Right lobe of liver (tissue), 6 donors: ENCODE measurements around the gene LRRC73. TPM values are rescaled to one million over a fixed set of nuclear protein-coding genes. Genes with fewer than 3 reads are reported as not detected.
"Not testable (repeated sequence)": the region's sequence is repeated elsewhere in the genome, so short reads cannot be mapped to it uniquely, and the experiment has no call there.

Source experiments
- ATAC-seq, 4 donors: fragments of 200-7000 bp; cut with Tn5 transposase; one replicate each; pipeline ENCODE4 v1.9.1; 2020; ENCODE audit warnings: mild to moderate bottlenecking in 4 of 4, moderate library complexity in 4 of 4
- DNase-seq, 3 donors: peaks; one replicate each; pipeline ENCODE4 v3.0.0-alpha.2; 2020
- H3K27ac ChIP-seq, 3 donors: fragments of 200-600 bp; one replicate each; pipeline ENCODE4 v1.8.0; 2022
- H3K27me3 ChIP-seq, 2 donors: fragments of 200-600 bp; one replicate each; pipeline ENCODE4 v1.8.0; 2022
- H3K36me3 ChIP-seq, 4 donors: fragments of 200-600 bp; sonication (generic) in 1 of 4; one replicate each; pipeline versions ENCODE4 v1.5.1 to v1.8.0; 2017 to 2022; ENCODE audit warnings: control low read depth in 1 of 4
- H3K4me1 ChIP-seq, 4 donors: fragments of 200-600 bp; sonication (generic) in 1 of 4; one replicate each; pipeline versions ENCODE4 v1.5.1 to v1.8.0; 2017 to 2022; ENCODE audit warnings: control low read depth in 1 of 4
- H3K4me3 ChIP-seq, 3 donors: fragments of 200-600 bp; one replicate each; pipeline ENCODE4 v1.8.0; 2022
- H3K9me3 ChIP-seq, 4 donors: fragments of 200-600 bp; sonication (generic) in 1 of 4; one replicate each; pipeline versions ENCODE4 v1.5.1 to v1.8.0; 2017 to 2022; ENCODE audit warnings: control low read depth in 1 of 4
- POLR2A ChIP-seq: fragments of 450-650 bp; IDR thresholded peaks from one replicate; pipeline ENCODE4 v1.6.1; 2017; ENCODE audit warnings: antibody characterized with exemption, mild to moderate bottlenecking
- WGBS: methylation state at CpG from one replicate; pipeline ENCODE4 v1.1.6; 2018; ENCODE audit warnings: low coverage, low lambda C conversion rate; ENCODE audit not compliant: insufficient coverage; ENCODE audit errors: missing lambda C conversion rate; 5-methylcytosine and 5-hydroxymethylcytosine counted together
- intact Hi-C, 2 donors: fragments of 100-400 bp; cut with DNase I; formaldehyde crosslinking; loops; one replicate each; pipeline versions ENCODE4 v1.11.2 to v1.14.1; 2022
- total RNA-seq, 6 experiments: library from RNA; depleted of rRNA in 2 of 6; stranded (reverse); fragments of >200 nt in 2 of 6; fragmentation: NEBNext Ultra II Directional in 3 of 6; extraction: Animal tissue kit (Norgen Biotek cat#: 25700) in 3 of 6; gene quantifications; one replicate each; pipeline versions ENCODE4 v1.1.0 to v1.2.4, GENCODE V29; 2016 to 2023
- TF ChIP-seq, protein P1 (sequence below), 4 donors: fragments of 200-600 bp in 3 of 4; fragments of 450-650 bp in 1 of 4; IDR thresholded peaks; one replicate each; pipeline versions ENCODE4 v1.5.1 to v1.8.0; 2016 to 2022; ENCODE audit warnings: antibody characterized with exemption in 4 of 4, mild to moderate bottlenecking in 2 of 4
- donor health status: DM: no; HTN: yes; CAD: no.
- donor health status: DM: no; HTN: no; CAD: no.
- donor health status: DM: no; HTN: no; CAD: no.
- donor health status: DM: no; HTN: yes; CAD: no.
- donor health status: DM: no; HTN: yes; CAD: no.

LRRC73 gene
- total RNA-seq, 6 experiments from 2014 or later, result 0.12 to 0.43 (median 0.26) TPM; not detected in 1

DNA sequence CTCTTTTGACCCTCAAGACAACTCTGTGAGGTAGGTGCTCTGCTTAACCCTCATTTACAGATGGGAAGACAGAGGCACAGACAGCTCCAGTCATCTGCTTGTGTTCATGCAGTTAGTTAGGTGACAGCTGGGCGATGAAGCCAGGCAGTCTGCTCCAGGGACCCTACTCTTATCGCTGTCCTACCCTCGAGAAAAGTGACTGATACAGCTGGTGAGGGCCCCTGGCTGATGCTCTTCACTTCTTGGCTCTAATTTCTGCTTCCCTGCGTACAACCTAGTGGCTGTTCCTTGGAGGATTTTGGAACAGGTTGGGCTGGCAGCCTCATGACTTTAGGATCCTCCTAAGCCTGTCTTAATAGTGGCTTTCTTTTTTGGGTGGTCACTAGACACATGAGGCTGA, 41.9 kb downstream of the LRRC73 start:
- DNase-seq, result no peak
- H3K4me3 ChIP-seq, result no peak overlapping the region
- H3K9me3 ChIP-seq, result no peaks in the 10 kb centered on the region
- TF ChIP-seq POLR2A, result no peak
- TF ChIP-seq, protein P1, sequence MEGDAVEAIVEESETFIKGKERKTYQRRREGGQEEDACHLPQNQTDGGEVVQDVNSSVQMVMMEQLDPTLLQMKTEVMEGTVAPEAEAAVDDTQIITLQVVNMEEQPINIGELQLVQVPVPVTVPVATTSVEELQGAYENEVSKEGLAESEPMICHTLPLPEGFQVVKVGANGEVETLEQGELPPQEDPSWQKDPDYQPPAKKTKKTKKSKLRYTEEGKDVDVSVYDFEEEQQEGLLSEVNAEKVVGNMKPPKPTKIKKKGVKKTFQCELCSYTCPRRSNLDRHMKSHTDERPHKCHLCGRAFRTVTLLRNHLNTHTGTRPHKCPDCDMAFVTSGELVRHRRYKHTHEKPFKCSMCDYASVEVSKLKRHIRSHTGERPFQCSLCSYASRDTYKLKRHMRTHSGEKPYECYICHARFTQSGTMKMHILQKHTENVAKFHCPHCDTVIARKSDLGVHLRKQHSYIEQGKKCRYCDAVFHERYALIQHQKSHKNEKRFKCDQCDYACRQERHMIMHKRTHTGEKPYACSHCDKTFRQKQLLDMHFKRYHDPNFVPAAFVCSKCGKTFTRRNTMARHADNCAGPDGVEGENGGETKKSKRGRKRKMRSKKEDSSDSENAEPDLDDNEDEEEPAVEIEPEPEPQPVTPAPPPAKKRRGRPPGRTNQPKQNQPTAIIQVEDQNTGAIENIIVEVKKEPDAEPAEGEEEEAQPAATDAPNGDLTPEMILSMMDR (IDR thresholded peaks at IDR 0.05), result no peak
- no peak overlapping the region for H3K27ac ChIP-seq
- 20% methylated on average over 1 of the region's 4 CpGs for WGBS
- no peaks in the 10 kb centered on the region for H3K4me1 ChIP-seq
- intact Hi-C loops, result no loop called here
- ATAC-seq, result no peak
- H3K27me3 ChIP-seq, result no peaks in the 10 kb centered on the region
- no peaks in the 10 kb centered on the region for H3K36me3 ChIP-seq

DNA sequence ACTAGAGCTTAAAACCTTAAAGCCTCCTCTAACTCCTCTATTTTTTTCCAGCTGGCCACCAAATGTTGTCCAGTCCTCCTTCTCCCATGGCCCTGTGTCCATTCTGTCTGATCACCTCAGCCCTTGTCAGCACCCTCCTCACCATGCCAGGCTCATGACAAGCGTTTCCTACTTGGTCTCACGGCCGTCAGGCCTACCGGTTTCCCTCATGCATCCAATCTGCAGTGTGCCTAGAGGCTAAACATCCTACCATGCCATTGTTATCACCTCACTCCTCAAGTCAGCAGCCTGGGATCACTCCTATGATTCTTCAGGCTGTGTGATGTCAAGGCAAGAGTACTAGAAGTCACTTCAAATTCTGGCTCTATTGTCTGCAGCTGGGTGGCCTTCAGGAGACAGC, 42.4 kb downstream of the LRRC73 start:
- H3K27me3 ChIP-seq, result no peaks in the 10 kb centered on the region
- H3K36me3 ChIP-seq, result no peaks in the 10 kb centered on the region
- H3K9me3 ChIP-seq, result no peaks in the 10 kb centered on the region
- DNase-seq (no peak), ATAC-seq (no peak)
- H3K4me3 ChIP-seq, result no peak overlapping the region
- no peak for TF ChIP-seq POLR2A
- intact Hi-C loops, result no loop called here
- H3K4me1 ChIP-seq, result no peaks in the 10 kb centered on the region
- H3K27ac ChIP-seq, result no peak overlapping the region
- 70% methylated on average over 3 of the region's 4 CpGs for WGBS

DNA sequence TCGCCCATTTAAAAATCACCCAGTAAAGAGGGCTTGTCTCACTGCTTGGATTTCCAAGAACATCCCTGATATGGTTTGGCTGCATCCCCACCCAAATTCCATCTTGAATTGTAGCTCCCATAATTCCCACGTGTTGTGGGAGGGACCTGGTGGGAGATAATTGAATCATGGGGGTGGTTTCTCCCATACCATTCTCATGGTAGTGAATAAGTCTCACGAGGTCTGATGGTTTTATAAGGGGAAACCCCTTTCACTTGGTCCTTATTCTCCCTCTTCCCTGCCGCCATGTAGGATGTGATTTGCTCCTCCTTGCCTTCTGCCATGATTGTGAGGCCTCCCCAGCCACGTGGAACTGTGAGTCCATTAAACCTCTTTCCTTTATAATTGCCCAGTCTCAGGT, 42.9 kb downstream of the LRRC73 start:
- DNase-seq, H3K9me3 ChIP-seq, H3K36me3 ChIP-seq, H3K4me1 ChIP-seq, intact Hi-C loops, H3K4me3 ChIP-seq, H3K27me3 ChIP-seq, H3K27ac ChIP-seq, ATAC-seq: not testable (repeated sequence)
- WGBS, result 50% methylated on average over 5 of the region's 5 CpGs

DNA sequence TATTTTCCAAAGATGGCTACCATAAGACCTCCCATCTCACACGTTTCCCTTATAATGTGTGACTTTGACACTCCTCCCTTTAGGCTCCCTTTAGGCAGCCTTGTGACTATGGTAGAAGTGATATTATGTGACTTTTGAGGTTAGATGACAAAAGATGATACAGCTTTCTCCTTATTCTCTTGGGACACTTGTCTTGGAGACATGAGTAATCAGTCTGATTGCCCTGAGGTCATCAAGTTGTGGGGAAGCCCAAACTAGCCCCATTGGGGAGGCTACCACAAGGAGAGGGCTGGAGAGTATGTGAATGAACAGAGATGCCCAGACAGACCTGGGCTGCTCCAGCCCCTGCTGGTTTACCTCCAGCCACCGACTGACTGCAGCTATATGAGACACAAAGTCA, 44.2 kb downstream of the LRRC73 start:
- Histone ChIP-seq H3K27ac (no peak overlapping the region), H3K36me3 (no peaks in the 10 kb centered on the region), H3K9me3 (no peaks in the 10 kb centered on the region), H3K27me3 (no peaks in the 10 kb centered on the region), H3K4me3 (no peak overlapping the region), H3K4me1 (no peaks in the 10 kb centered on the region)
- intact Hi-C loops, result no loop called here
- DNase-seq (no peak), ATAC-seq (no peak)
- WGBS, result 48% methylated on average over 2 of the region's 2 CpGs
- TF ChIP-seq, protein P1 (IDR thresholded peaks at IDR 0.05), result no peak
- no peak for TF ChIP-seq POLR2A

DNA sequence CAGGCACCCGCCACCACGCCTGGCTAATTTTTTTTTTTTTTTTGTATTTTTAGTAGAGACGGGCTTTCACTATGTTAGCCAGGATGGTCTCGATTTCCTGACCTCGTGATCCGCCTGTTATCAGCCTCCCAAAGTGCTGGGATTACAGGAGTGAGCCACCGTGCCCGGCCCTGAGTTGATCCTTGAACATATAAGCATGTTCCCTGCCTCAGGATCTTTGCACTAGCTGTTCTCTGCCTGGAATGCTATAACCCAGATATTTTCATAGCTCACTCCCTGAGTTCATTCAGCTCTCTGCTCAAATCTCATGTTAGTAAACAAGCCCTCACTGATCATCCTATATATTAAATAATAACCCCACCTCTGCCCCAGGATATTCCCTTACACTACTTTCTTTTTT, 45.8 kb downstream of the LRRC73 start:
- Histone ChIP-seq H3K27me3 (no peaks in the 10 kb centered on the region), H3K27ac (no peak overlapping the region), H3K36me3 (no peaks in the 10 kb centered on the region), H3K4me3 (no peak overlapping the region), H3K9me3 (no peaks in the 10 kb centered on the region), H3K4me1 (no peaks in the 10 kb centered on the region)
- TF ChIP-seq, protein P1 (IDR thresholded peaks at IDR 0.05), result no peak
- TF ChIP-seq POLR2A, result no peak
- WGBS, result 83% methylated on average over 8 of the region's 8 CpGs
- no peak for DNase-seq
- ATAC-seq, result no peak
- intact Hi-C loops, result no loop called here

DNA sequence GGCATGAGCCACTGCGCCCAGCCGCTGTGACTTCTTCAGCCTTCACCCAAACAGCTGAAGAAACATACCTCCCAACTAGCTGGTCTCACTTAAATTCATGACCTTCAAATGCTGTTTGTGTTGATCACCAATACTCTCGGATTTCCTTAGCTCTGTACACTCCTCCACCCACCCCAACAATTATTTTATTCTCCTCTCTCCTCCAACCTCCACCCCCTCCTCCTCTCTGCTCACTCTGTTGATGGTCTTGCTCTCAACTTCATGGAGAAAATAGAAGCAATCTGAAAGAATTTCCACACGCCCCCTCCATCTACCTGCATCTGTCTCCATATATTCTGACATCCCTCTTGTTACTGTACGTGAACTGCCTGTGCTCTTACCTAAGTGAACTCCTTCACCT, 48.2 kb downstream of the LRRC73 start:
- Histone ChIP-seq H3K9me3 (no peaks in the 10 kb centered on the region), H3K36me3 (no peaks in the 10 kb centered on the region), H3K27ac (no peak overlapping the region), H3K4me3 (no peak overlapping the region), H3K4me1 (no peaks in the 10 kb centered on the region), H3K27me3 (no peaks in the 10 kb centered on the region)
- DNase-seq, result no peak
- intact Hi-C loops, result no loop called here
- WGBS, result 51% methylated on average over 2 of the region's 5 CpGs
- TF ChIP-seq, protein P1 (IDR thresholded peaks at IDR 0.05), result no peak
- no peak for TF ChIP-seq POLR2A
- ATAC-seq, result no peak
